ENCODE measurements around the gene MKX. TPM values are rescaled to one million over a fixed set of nuclear protein-coding genes. Genes with fewer than 3 reads are reported as not detected.

Gene MKX
- total RNA-seq, 4 donors from 2014 or later: 0.54 to 3.6 (median 0.90) TPM

- no peak for DNase-seq
These were observed 85.4 kb downstream of the MKX start for GRCh38 chr10:27660268-27660667.

GRCh38 chr10:27659786-27660185, 85.8 kb downstream of the MKX start:
- no peaks in the 10 kb centered on the region for H3K4me1 ChIP-seq
- no peak for DNase-seq
- no peaks in the 10 kb centered on the region for H3K36me3 ChIP-seq
- intact Hi-C loops (cut with DNase I): loop anchor here (5.0 to 10.0 kb wide), 2 partner anchors 97 to 215 kb away; no protein-coding TSS in a partner anchor
- no peaks in the 10 kb centered on the region for H3K9me3 ChIP-seq
- no peaks in the 10 kb centered on the region for H3K27me3 ChIP-seq
- H3K4me3 ChIP-seq (replicated peaks in 1 of 3): no peak overlapping the region
- no peak overlapping the region for H3K27ac ChIP-seq
- TF ChIP-seq CTCF (IDR thresholded peaks at IDR 0.05) (no peak), POLR2A (IDR thresholded peaks at IDR 0.05) (no peak)
- 53 to 76% methylated on average over 6 of the region's 6 CpGs for WGBS, 2 donors

More at GRCh38 chr10:27660268-27660667, 85.4 kb downstream of the MKX start:
- Histone ChIP-seq H3K27ac (no peak overlapping the region), H3K27me3 (no peaks in the 10 kb centered on the region), H3K4me1 (no peaks in the 10 kb centered on the region), H3K4me3 (replicated peaks in 1 of 3) (no peak overlapping the region), H3K36me3 (no peaks in the 10 kb centered on the region), H3K9me3 (no peaks in the 10 kb centered on the region)
- intact Hi-C loops (cut with DNase I): no loop called here
- 75 to 80% methylated on average over 11 of the region's 11 CpGs for WGBS, 2 donors
- TF ChIP-seq CTCF (IDR thresholded peaks at IDR 0.05) (no peak), POLR2A (IDR thresholded peaks at IDR 0.05) (no peak)

GRCh38 chr10:27658788-27659187, 86.8 kb downstream of the MKX start:
- H3K27me3 ChIP-seq: no peaks in the 10 kb centered on the region
- H3K27ac ChIP-seq: no peak overlapping the region
- H3K36me3 ChIP-seq: no peaks in the 10 kb centered on the region
- no peak for DNase-seq
- 94 to 95% methylated on average over 7 of the region's 7 CpGs for WGBS, 2 donors
- no peak overlapping the region for H3K4me3 ChIP-seq (replicated peaks in 1 of 3)
- no peaks in the 10 kb centered on the region for H3K9me3 ChIP-seq
- intact Hi-C loops (cut with DNase I): loop anchor here (5.0 to 10.0 kb wide), 2 partner anchors 96 to 214 kb away; no protein-coding TSS in a partner anchor
- TF ChIP-seq CTCF (IDR thresholded peaks at IDR 0.05): no peak
- no peak for TF ChIP-seq POLR2A (IDR thresholded peaks at IDR 0.05)
- no peaks in the 10 kb centered on the region for H3K4me1 ChIP-seq

- TF ChIP-seq POLR2A (IDR thresholded peaks at IDR 0.05) (no peak), CTCF (IDR thresholded peaks at IDR 0.05) (no peak)
- Histone ChIP-seq H3K9me3 (no peaks in the 10 kb centered on the region), H3K36me3 (no peaks in the 10 kb centered on the region), H3K27me3 (no peaks in the 10 kb centered on the region), H3K27ac (no peak overlapping the region), H3K4me1 (no peaks in the 10 kb centered on the region), H3K4me3 (replicated peaks in 1 of 3) (no peak overlapping the region)
- intact Hi-C loops (cut with DNase I): loop anchor here (5.0 to 10.0 kb wide), 2 partner anchors 93 to 210 kb away; no protein-coding TSS in a partner anchor
- 82 to 91% methylated on average over 4 of the region's 4 CpGs for WGBS, 2 donors
- no peak for DNase-seq
These were observed 90.3 kb downstream of the MKX start for GRCh38 chr10:27655296-27655695.

- intact Hi-C loops (cut with DNase I): loop anchor here (10.0 kb wide), 1 partner anchor 209 kb away; no protein-coding TSS in a partner anchor
- Histone ChIP-seq H3K4me1 (no peaks in the 10 kb centered on the region), H3K9me3 (no peaks in the 10 kb centered on the region), H3K27ac (no peak overlapping the region), H3K27me3 (no peaks in the 10 kb centered on the region), H3K36me3 (no peaks in the 10 kb centered on the region), H3K4me3 (replicated peaks in 1 of 3) (no peak overlapping the region)
- 95 to 97% methylated on average over 6 of the region's 6 CpGs for WGBS, 2 donors
- no peak for DNase-seq
- TF ChIP-seq POLR2A (IDR thresholded peaks at IDR 0.05) (no peak), CTCF (IDR thresholded peaks at IDR 0.05) (no peak)
These were observed 91.3 kb downstream of the MKX start for GRCh38 chr10:27654284-27654683.

Data from thyroid gland (tissue), 4 donors.